HEK293T (cell line): Measurements from ENCODE around the gene DTHD1.

ENCODE experiments used
- FOXA1 ChIP-seq: fragments of 450-650 bp; IDR thresholded peaks from 2 replicates; pipeline ENCODE4 v1.6.1; 2016; ENCODE audit warnings: mild to moderate bottlenecking
- SUZ12 ChIP-seq: fragments of 450-650 bp; IDR thresholded peaks from 2 replicates; pipeline ENCODE4 v1.6.1; 2016; ENCODE audit warnings: mild to moderate bottlenecking

- TF ChIP-seq FOXA1, result no peak
- TF ChIP-seq SUZ12, result no peak
Measured at GRCh38 chr4:36285784-36286480, 4.5 kb downstream of the DTHD1 start.
